Mesothelial cell of epicardium (in vitro differentiated cells): Measurements from ENCODE around the gene FAM83F. TPM values are rescaled to one million over a fixed set of nuclear protein-coding genes. Genes with fewer than 3 reads are reported as not detected.

Source experiments
- DNase-seq, 2 experiments: peaks; one replicate each; pipeline ENCODE4 v3.0.0; 2021; ENCODE audit warnings: low spot score in 2 of 2; ENCODE audit not compliant: unreplicated experiment in 2 of 2
- H3K27ac Mint-ChIP-seq: 2 replicates; pipeline ENCODE4 v1.8.0; 2021; ENCODE audit warnings: mixed read lengths
- H3K27me3 Mint-ChIP-seq: 2 replicates; pipeline ENCODE4 v1.8.0; 2021; ENCODE audit warnings: low read depth, mixed read lengths
- H3K36me3 Mint-ChIP-seq: 2 replicates; pipeline ENCODE4 v1.8.0; 2021; ENCODE audit warnings: mixed read lengths
- H3K4me1 Mint-ChIP-seq: 2 replicates; pipeline ENCODE4 v1.8.0; 2021; ENCODE audit warnings: mixed read lengths
- H3K4me3 Mint-ChIP-seq: 2 replicates; pipeline ENCODE4 v1.8.0; 2021; ENCODE audit warnings: mild to moderate bottlenecking, moderate library complexity, mixed read lengths
- H3K9me3 Mint-ChIP-seq: 2 replicates; pipeline ENCODE4 v1.8.0; 2021; ENCODE audit warnings: mixed read lengths
- CTCF ChIP-seq: fragments of 200-600 bp; sonication (generic); IDR thresholded peaks from one replicate; pipeline ENCODE4 v1.5.0; 2021; ENCODE audit warnings: antibody characterized with exemption; ENCODE audit not compliant: unreplicated experiment
- total RNA-seq: library from RNA; stranded (reverse); gene quantifications from 3 replicates; pipeline ENCODE4 v1.2.1, GENCODE V29; 2021

The FAM83F gene
- 6.5 to 8.0 TPM (median 7.2 TPM) in 3 replicates for total RNA-seq

- peaks cover 52% of the 10 kb centered on the region for H3K27me3 Mint-ChIP-seq
- H3K4me3 Mint-ChIP-seq = peak within 1 kb of the TSS; percentile 48
- peak in 1 of 2 experiments; percentile 52 for DNase-seq
- H3K9me3 Mint-ChIP-seq = no peaks in the 10 kb centered on the region
- H3K36me3 Mint-ChIP-seq = no peaks in the 10 kb centered on the region
- H3K4me1 Mint-ChIP-seq = peaks cover 42% of the 10 kb centered on the region
- no peak within 1 kb of the TSS for H3K27ac Mint-ChIP-seq
- TF ChIP-seq CTCF = no peak
Measured at GRCh38 chr22:39994566-39995392, at the start of gene FAM83F. Gene FAM83F (plus strand): TSS chr22:39994954. CDS start chr22:39995043, 89 bp downstream.

- H3K27ac Mint-ChIP-seq = no peak overlapping the region
- TF ChIP-seq CTCF = no peak
- H3K9me3 Mint-ChIP-seq = no peaks in the 10 kb centered on the region
- no peaks in the 10 kb centered on the region for H3K27me3 Mint-ChIP-seq
- no peak for DNase-seq
- H3K4me1 Mint-ChIP-seq = peaks cover 12% of the 10 kb centered on the region
- H3K4me3 Mint-ChIP-seq = no peak overlapping the region
- H3K36me3 Mint-ChIP-seq = no peaks in the 10 kb centered on the region
Measured at GRCh38 chr22:39946126-39946502, 48.6 kb upstream of the FAM83F start.

GRCh38 chr22:39946503-39947219, 48.1 kb upstream of the FAM83F start:
- no peak for TF ChIP-seq CTCF
- no peaks in the 10 kb centered on the region for H3K27me3 Mint-ChIP-seq
- no peaks in the 10 kb centered on the region for H3K36me3 Mint-ChIP-seq
- no peak for DNase-seq
- H3K4me1 Mint-ChIP-seq = peaks cover 12% of the 10 kb centered on the region
- H3K9me3 Mint-ChIP-seq = no peaks in the 10 kb centered on the region
- no peak overlapping the region for H3K27ac Mint-ChIP-seq
- no peak overlapping the region for H3K4me3 Mint-ChIP-seq

GRCh38 chr22:39947220-39948216, 47.2 kb upstream of the FAM83F start:
- Mint-ChIP-seq H3K4me3 (no peak overlapping the region), H3K27ac (no peak overlapping the region), H3K4me1 (peaks cover 12% of the 10 kb centered on the region), H3K27me3 (no peaks in the 10 kb centered on the region), H3K9me3 (no peaks in the 10 kb centered on the region), H3K36me3 (no peaks in the 10 kb centered on the region)
- no peak for DNase-seq
- TF ChIP-seq CTCF = no peak
